Measurements from ENCODE around the gene FOXA3.

- TF ChIP-seq CTCF (IDR thresholded peaks at IDR 0.05; ENCODE audit: insufficient read depth, low read depth, low read length), result no peak
- TF ChIP-seq EZH2 (IDR thresholded peaks at IDR 0.05; ENCODE audit: insufficient read depth, low read length), result no peak
These were observed 33.2 kb downstream of the FOXA3 start for GRCh38 chr19:45897261-45897812.
